Measurements from ENCODE around the gene ITPA.
"Not testable (repeated sequence)": the region's sequence is repeated elsewhere in the genome, so short reads cannot be mapped to it uniquely, and the experiment has no call there.

ITPA gene

DNA sequence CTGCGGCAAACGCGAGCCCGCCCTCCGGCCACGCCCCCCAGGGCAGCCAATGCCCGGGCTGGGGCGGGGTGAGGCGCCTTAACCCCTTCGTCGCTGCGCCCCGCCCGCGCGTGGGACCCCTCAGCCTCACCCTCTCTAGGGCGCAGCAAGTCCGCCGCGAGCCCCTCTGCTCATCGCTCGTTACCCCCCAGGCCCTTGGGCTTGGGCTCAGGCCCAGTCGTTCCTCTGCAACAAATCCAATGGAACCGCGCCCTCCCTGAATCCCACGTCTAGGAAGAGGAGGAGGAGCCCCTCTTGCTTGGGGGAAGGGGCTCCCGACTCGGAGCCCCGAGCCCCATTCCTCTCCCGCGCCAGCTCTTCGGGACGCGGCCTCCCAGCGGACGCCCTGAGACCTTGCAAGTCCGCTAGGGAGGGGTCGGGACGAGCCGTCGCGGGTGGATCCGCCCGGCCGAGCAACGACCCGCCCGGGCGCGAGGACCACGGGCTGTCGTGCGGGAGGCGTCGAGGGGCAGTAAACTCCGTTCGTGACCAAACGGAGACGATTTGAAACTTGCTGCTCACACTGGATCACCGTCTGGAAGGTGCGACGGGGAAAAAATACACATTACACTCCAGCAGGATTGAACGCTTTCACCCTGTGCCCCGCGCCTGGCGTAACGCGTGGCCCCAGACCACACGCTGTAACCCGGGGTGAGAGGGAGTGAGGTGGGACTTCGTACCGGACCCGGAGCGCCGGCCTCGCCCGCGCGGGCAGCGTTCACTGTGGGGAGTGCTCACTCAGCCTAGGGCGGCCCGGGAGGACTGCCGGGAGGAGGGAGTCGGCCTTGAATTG, 35.5 kb upstream of the ITPA start:
- peak; percentile 14 for DNase-seq

DNA sequence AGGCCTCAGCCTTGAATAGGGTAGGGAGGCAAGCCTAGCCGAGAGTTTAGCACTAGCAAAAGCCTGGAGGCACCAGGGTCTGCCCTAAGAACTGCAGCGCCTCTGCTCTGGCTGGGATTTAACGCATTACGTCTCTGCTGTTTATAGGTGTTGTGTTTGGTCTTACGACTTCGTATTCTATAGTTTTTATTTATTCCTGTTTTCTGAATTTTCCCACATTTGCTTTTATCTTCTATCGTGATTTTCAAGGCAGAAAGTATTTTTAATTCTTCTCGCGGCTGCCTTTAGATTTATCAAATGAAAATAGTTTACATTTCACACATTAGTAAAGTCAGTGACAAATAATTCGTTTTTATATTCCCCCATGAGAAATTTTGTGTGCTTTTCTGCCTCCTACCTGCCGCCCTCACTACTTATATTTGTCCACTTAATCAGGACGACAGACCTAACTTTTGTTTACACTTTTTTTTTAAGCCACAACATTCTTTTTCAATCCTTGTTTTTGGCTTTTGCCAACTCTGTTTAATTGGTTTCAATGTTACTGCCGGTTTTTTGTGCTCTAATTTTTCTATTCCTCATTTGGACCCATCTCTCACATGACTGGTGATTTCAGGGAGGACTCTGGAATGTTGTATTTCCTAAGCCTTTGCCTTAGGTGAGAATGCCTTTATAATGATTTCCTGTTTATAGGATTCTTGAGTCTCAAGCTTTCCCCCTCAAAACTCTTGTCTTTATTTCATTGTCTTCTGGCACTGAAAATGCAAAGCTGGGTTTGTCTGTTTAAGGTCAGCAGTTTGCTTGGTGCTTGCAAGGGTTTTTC, 34.6 kb upstream of the ITPA start:
- DNase-seq: no peak

- DNase-seq: no peak
Measured at GRCh38 chr20:3175270-3175669, 34.0 kb upstream of the ITPA start.

- DNase-seq: no peak
Measured at GRCh38 chr20:3177746-3178485, 31.4 kb upstream of the ITPA start.

- no peak for DNase-seq
Measured at GRCh38 chr20:3180319-3180718, 29.0 kb upstream of the ITPA start.

DNA sequence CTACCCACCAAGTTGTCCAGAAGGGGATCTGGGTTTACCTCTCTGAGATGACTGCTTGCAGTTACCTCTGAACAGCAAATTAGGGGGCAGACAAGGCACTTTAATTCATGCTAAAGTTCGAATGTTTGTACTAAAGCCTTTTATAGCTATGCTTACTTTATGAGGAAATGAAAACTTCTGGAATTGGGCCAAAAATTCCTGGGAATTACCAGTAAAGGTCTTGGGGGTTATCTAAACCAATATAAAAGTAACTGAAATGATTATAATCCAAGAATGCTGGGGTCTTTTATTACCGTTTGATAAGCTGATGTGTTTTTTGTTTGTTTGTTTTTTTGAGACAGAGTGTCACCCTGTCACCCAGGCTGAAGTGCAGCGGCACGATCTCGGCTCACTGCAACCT, 28.0 kb upstream of the ITPA start:
- DNase-seq: no peak

GRCh38 chr20:3182429-3182828, 26.9 kb upstream of the ITPA start:
- not testable (repeated sequence) for DNase-seq

GRCh38 chr20:3183896-3184612, 25.2 kb upstream of the ITPA start:
- no peak for DNase-seq

DNA sequence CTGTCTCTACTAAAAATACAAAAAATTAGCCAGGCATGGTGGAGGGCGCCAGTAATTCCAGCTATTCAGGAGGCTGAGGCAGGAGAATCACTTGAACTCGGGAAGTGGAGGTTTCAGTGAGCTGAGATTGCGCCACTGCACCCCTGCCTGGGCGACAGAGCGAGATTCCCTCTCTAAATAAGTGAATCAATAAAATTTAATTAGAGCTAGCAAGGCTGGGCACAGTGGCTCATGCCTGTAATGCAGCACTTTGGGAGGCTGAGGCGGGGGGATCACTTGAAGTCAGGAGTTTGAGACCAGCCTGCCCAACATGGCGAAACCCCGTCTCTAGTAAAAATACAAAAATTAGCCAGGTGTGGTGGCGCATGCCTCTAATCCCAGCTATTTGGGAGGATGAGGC, 21.4 kb upstream of the ITPA start:
- DNase-seq: not testable (repeated sequence)

- DNase-seq: peak; percentile 67
Measured at GRCh38 chr20:3188823-3189413, 20.4 kb upstream of the ITPA start.

DNA sequence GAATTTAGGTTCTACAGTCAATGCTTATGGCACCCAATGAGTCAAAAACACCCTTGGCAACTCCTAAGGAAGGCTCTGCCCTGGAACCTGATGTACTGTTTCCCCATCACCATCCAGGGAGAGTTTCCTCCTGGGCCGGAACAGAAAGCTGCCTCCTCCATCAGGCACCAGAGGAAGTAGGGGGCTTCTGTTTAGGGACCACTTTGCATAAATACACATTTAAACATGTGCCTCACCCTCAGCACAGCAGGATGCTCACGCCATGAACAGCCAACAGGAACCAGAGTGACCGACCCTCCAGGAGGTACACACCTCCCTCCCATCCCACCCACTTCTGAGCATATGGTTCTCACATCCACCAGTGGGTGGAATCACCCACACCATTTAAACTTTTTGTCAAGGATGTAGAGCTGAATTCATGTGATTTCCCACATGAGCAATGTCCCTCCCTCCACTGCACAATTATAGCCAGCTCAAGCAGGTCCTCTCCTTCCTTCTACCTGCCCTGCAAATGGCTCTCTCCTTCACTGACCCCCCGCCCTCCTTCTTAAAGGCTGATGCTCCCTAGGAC, 19.7 kb upstream of the ITPA start:
- no peak for DNase-seq

DNA sequence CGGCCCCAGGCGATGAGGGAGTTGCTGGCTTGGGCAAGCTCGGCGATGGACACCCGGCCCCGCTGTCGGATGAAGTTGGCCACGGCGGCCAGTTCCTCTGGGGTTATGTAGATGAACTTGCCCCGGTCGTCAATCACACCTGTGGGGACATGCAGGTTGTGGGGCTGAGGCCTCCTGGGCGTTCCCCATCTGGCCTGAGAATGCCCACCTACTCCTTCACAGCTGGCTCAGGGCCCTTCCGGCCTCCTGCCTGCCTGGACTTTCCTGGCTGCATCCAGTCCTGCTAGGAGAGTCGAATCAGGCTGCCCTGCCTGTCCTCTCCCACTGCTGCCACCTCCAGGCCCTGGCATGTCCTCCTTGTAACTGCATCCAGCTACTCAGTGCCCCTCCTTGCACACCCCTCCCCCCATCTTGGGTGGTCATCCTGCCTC, 18.6 kb upstream of the ITPA start:
- no peak for DNase-seq

- no peak for DNase-seq
Measured at GRCh38 chr20:3192226-3193015, 16.9 kb upstream of the ITPA start.

GRCh38 chr20:3193806-3194616, 15.3 kb upstream of the ITPA start:
- no peak for DNase-seq

GRCh38 chr20:3194617-3195280, 14.5 kb upstream of the ITPA start:
- no peak for DNase-seq

GRCh38 chr20:3195590-3196237, 13.6 kb upstream of the ITPA start:
- DNase-seq: no peak

- DNase-seq: no peak
Measured at GRCh38 chr20:3199206-3199605, 10.1 kb upstream of the ITPA start.

- no peak for DNase-seq
Measured at GRCh38 chr20:3199976-3200755, 9.1 kb upstream of the ITPA start.

Measured in NCI-H524 treated with DMSO at 0.1 percent for 48 hours (cell line).